NCI-H2029 (cell line): ENCODE measurements around the gene SPRTN.

Experiments used
- DNase-seq: peaks from one replicate; lab custom pipeline; 2025; lab: John Stamatoyannopoulos, UW

SPRTN gene

GRCh38 chr1:231376875-231377549 is 38.9 kb downstream of the SPRTN start:
- DNase-seq: no peak

GRCh38 chr1:231381729-231382128 is 43.6 kb downstream of the SPRTN start:
- DNase-seq: no peak

- DNase-seq: no peak
Observed at GRCh38 chr1:231382426-231382825, 44.3 kb downstream of the SPRTN start.

DNA sequence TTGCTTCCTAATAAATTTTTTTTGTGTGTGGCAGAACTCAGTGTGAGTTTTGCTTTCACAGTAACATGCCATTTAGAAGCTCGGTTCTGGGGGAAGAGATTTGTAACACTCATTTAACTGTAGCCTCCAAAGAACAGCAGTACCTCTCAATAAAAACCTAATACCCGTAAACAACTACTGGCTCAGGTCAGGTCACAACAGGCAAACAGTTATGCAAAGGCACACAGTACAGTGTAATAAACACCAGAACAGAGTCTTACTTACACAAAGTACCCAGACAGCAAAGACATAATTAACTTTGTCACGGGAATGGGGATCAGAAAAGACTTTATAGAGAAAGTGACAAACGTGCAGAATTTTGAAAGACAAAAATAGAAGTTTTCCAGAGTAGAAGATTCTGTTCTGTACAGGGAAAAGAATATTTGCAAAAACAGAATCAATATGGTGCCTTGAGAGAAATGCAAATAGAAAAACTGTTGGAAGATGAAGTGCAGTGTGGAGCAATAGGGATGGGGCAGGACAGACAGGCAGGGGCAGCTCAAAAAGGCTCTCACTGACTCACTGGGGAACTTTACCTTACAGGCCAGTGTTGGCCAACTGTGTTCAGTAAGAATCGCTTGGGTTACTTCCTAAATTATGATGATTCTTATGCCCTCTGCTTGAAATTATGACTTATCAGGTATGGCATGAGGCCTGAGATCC is 45.2 kb downstream of the SPRTN start:
- DNase-seq: no peak

DNA sequence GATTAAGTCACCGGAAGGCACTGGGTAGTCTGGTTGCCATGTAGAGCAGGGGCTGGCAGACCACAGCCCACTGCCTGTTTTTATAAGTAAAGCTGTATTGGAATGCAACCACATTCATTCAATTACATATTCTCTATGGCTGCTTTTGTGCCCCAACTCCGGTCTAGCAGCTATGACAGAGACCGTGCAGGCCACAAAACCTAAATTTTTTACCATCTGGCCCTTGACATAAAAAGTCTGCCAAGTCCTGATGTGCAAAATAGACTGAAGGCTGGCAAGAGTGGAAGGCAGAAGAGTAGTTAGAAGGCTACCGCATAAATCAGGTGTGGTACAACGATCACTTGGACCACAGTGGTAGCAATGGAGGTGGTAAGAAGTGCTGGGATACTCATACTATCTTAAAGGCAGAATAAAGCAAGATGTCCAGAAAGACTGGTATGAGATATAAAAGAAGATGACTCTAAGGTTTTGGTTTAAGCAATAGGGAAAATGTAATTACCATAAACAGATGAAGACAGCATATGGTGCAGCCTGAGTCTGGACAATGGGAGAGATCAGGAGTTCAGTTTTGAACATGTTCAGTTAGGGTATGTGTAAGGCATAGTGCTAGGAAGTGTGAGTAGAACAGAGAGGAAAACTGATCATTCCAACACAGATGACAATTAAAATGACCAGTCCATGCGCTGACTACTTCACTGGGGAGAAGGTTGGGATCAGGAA is 46.8 kb downstream of the SPRTN start:
- DNase-seq: no peak

GRCh38 chr1:231385416-231385748 is 47.3 kb downstream of the SPRTN start:
- DNase-seq: no peak

GRCh38 chr1:231386466-231386865 is 48.4 kb downstream of the SPRTN start:
- no peak for DNase-seq

DNA sequence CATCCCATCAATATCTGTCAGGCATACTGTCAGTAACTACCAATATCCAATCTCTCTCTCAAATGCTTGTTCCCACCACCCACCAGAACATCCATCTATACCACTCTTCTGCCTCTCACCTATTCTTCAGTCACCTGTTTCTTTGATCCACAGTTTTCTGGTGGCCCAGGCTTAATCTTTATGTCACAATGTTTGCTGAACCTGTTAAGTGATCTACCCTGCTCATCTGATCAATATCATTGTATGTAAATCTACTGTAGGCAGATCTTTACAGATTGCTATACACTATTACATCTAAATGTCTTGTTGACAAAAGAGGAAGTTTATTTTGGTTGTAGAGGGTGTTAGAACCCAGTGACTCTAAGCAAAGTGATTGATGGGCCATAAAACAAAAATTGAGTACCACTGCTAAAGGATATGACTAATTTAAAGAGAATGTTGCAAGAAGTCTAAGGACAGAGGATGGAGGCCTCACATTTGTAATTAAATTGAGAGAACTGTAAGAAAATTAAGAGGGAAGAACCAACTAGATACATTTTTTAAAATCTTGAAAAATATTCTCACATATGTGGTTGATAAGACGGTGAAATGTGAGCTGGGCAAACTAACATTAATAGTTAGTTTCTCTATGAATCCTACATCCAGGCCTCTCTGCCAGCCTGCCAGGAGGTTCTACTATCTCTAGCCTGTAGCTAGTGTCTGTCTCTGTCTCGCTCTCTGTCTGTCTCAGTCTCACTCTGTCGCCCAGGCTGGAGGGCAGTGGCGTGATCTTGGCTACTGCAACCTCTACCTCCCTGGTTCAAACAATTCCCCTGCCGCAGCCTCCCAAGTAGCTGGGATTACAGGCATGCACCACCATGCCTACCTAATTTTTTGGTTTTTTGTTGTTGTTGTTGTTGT is 49.9 kb downstream of the SPRTN start:
- DNase-seq: no peak

DNA sequence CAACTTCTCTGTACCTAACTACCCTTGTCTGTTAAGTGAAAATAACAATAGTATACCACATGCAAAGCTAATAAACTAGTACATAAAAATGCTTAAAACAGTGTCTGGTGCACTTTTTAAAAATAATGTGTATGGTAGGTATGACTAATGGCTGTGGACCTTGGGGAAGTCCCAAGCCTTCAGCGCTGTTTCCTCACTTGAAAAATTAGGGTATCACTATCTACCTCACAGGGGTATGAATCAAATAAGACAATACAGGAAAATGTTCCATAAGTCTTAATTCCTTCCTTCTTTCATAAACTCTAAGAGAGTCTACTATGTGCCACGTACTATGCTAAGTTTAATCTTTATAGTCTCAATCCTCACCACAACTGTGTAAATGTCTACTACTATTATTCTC is 52.0 kb downstream of the SPRTN start:
- no peak for DNase-seq

- no peak for DNase-seq
Observed at GRCh38 chr1:231392389-231393131, 54.5 kb downstream of the SPRTN start.

- DNase-seq: no peak
Observed at GRCh38 chr1:231393668-231394067, 55.6 kb downstream of the SPRTN start.

DNA sequence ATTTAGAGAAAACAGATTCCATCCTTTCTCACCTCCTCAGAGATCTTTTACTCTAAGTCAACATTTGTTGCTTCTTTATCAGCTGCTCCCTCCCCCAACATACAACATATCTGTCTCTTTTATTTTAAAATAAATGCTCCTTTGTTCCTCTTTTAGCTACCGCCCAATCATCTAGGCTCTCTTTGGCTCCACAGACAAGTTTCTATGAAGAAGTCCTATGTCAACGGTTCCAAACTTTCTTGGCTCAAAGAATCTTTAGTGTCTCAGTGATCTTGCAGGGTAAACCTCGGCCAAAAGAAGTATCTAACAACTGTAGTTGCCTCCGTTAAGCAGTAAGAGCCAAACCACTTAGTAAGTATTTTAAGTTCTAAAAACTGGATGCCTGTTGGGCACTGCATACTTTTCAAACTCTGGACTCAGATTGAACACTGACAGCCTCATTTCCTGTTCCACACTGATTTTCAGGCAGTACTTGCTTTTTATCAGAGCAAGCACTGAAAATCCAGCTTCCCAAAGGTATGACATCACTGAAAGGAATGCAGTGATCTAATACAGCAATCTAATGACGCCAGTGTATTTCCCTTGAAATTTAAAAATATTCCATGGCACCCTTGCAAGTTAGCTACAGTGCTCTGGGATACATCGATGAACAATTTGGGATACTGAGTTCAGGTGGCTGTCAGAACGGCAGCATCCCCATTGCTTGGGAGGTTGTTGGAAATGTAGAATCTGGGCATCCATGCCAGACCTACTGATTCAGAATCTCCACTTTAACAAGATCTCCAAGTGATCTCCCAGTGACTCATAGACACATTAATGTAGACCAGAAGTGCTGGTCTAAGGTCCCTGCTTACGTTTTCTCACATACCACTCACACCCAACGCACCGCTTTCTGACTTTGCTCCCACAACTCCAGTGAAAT is 57.2 kb downstream of the SPRTN start:
- no peak for DNase-seq

DNA sequence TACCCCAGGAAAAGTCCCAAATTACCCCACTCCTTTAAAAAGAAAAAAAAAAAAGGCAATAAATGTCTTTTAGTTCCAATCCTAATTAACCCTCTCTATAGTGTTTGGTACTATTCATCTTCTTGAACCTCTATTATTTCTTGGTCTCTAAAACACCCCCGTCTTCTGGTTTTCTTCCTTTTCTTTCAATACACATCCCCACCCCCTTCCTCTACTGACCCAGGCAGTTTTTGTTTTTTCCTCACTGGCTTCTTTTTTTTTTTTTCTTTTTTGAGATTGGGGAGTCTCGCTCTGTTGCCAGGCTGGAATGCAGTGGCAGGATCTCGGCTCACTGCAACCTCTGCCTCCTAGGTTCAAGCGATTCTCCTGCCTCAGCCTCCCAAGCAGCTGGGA is 57.9 kb downstream of the SPRTN start:
- no peak for DNase-seq

GRCh38 chr1:231396643-231397042 is 58.5 kb downstream of the SPRTN start:
- DNase-seq: no peak

DNA sequence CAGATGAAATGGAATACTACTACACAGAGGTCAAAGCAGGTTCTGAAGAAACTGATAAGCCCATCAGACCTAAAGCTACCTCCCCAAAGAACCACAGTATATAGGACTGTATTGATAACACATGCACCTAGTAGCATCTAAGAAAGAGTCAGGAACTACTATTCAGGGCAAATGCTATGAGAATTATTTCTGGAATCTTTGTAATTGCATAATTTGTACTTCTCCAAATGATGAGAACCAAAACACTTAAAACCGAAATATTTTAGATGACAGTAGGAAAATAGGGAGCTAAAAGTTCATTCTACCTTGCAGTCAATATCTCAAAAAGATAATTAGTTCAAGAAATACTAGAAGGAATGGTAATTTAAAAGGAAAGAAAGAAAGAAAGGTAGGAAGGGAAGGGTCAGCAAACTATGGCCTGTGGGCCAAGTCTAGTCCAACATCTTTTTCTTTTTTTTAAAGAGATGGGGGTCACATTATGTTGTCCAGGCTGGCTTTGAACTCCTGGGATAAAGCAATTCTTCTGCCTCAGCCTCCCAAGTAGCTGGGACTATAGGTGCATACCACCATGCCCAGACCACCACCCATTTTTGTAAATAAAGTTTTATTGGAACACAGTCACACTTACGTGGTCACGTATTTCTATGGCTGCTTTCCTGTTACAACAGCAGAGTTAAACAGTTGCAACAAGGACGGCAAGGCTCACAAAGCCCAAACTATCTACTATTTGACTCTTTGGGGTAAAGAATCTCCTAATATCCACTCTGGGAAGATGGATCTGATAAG is 60.0 kb downstream of the SPRTN start:
- DNase-seq: no peak

DNA sequence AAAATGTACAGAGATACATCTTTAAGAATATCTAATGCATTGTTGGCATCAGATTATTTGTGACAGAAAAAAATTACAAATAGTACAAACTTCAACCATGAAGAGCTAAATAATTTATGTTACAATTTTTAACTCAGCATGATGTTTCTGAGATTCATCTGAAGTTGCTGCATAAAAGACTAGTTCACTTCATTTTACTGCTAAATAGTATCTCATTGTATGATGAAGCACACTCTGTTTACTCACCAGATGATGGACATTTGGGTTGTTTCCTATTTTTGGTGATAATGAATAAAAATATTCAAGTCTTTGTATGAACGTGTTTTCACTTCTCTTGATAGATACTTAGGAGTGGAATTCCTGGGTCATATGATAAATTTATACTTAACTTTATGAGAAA is 63.4 kb downstream of the SPRTN start:
- no peak for DNase-seq

DNA sequence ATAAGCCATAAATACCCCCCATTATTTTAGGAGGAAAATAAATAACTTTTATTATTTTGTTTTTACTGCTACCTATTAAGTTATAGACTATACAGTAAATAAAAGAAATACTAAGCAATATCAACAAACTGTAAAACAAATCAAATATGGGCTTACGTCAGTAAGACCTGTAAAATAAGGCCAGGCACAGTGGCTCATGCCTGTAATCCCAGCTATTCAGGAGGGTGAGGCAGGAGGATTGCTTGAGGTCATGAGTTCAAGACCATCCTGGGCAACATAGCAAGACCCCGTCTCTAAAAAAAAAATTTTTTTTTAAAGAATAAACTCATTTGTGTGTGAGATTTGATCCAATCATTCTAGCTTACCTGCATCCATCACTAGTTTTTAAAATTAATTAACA is 66.2 kb downstream of the SPRTN start:
- DNase-seq: no peak
